ENCODE measurements around the gene KLHL7. TPM values are rescaled to one million over a fixed set of nuclear protein-coding genes. Genes with fewer than 3 reads are reported as not detected.
"Not testable (repeated sequence)": the region's sequence is repeated elsewhere in the genome, so short reads cannot be mapped to it uniquely, and the experiment has no call there.

Gene KLHL7
- polyA plus RNA-seq, 3 donors from 2014 or later = 21.9 to 38.9 (median 27.7) TPM

- Mint-ChIP-seq H3K27me3 (ENCODE audit: low read depth in 3 of 3) (no peaks in the 10 kb centered on the region), H3K36me3 (peaks cover 4 to 9% (median 6%) of the 10 kb centered on the region in 3 donors), H3K9me3 (no peaks in the 10 kb centered on the region), H3K27ac (no peak overlapping the region), H3K4me3 (no peak overlapping the region), H3K4me1 (no peaks in the 10 kb centered on the region)
- no peak for DNase-seq
Observed at GRCh38 chr7:23120106-23120505, 14.5 kb downstream of the KLHL7 start.

GRCh38 chr7:23121165-23121564 is 15.6 kb downstream of the KLHL7 start:
- Mint-ChIP-seq H3K4me1 (no peaks in the 10 kb centered on the region), H3K27ac (no peak overlapping the region), H3K36me3 (peaks cover 4 to 15% (median 11%) of the 10 kb centered on the region in 3 donors)

GRCh38 chr7:23123007-23123406 is 17.4 kb downstream of the KLHL7 start:
- no peaks in the 10 kb centered on the region for H3K27me3 Mint-ChIP-seq (ENCODE audit: low read depth in 3 of 3)
- H3K9me3 Mint-ChIP-seq = no peaks in the 10 kb centered on the region
- H3K4me1 Mint-ChIP-seq = no peaks in the 10 kb centered on the region
- no peak overlapping the region for H3K4me3 Mint-ChIP-seq
- peaks cover 4 to 20% (median 17%) of the 10 kb centered on the region in 3 donors for H3K36me3 Mint-ChIP-seq
- no peak overlapping the region for H3K27ac Mint-ChIP-seq
- no peak for DNase-seq

More at GRCh38 chr7:23121165-23121564, 15.6 kb downstream of the KLHL7 start:
- Mint-ChIP-seq H3K27me3 (ENCODE audit: low read depth in 3 of 3) (no peaks in the 10 kb centered on the region), H3K9me3 (no peaks in the 10 kb centered on the region), H3K4me3 (no peak overlapping the region)
- no peak for DNase-seq

- Mint-ChIP-seq H3K27me3 (ENCODE audit: low read depth in 3 of 3) (peaks cover 0 to 1% (median 0%) of the 10 kb centered on the region in 3 donors), H3K4me3 (no peak overlapping the region), H3K4me1 (no peaks in the 10 kb centered on the region), H3K27ac (no peak overlapping the region), H3K9me3 (no peaks in the 10 kb centered on the region), H3K36me3 (peaks cover 4 to 23% (median 20%) of the 10 kb centered on the region in 3 donors)
- no peak for DNase-seq
Observed at GRCh38 chr7:23123465-23123864, 17.9 kb downstream of the KLHL7 start.

GRCh38 chr7:23129036-23129435 is 23.5 kb downstream of the KLHL7 start:
- Mint-ChIP-seq H3K27me3 (ENCODE audit: low read depth in 3 of 3) (peaks cover 0 to 1% (median 0%) of the 10 kb centered on the region in 3 donors), H3K36me3 (peaks cover 12 to 47% (median 26%) of the 10 kb centered on the region in 3 donors), H3K4me3 (no peak overlapping the region), H3K9me3 (peaks cover 0 to 2% (median 0%) of the 10 kb centered on the region in 6 donors), H3K27ac (no peak overlapping the region), H3K4me1 (no peaks in the 10 kb centered on the region)
- DNase-seq = no peak

GRCh38 chr7:23131799-23132198 is 26.2 kb downstream of the KLHL7 start:
- DNase-seq; H3K9me3 Mint-ChIP-seq; H3K27ac Mint-ChIP-seq; H3K4me3 Mint-ChIP-seq; H3K4me1 Mint-ChIP-seq; H3K27me3 Mint-ChIP-seq (ENCODE audit: low read depth in 3 of 3): not testable (repeated sequence)
- peaks cover 12 to 30% (median 12%) of the 10 kb centered on the region in 3 donors for H3K36me3 Mint-ChIP-seq

GRCh38 chr7:23133797-23134196 is 28.2 kb downstream of the KLHL7 start:
- H3K27ac Mint-ChIP-seq = no peak overlapping the region
- no peaks in the 10 kb centered on the region for H3K27me3 Mint-ChIP-seq (ENCODE audit: low read depth in 3 of 3)
- H3K9me3 Mint-ChIP-seq = peaks cover 0 to 2% (median 0%) of the 10 kb centered on the region in 6 donors
- H3K36me3 Mint-ChIP-seq = peaks cover 8 to 23% (median 12%) of the 10 kb centered on the region in 3 donors
- DNase-seq = no peak
- no peaks in the 10 kb centered on the region for H3K4me1 Mint-ChIP-seq
- no peak overlapping the region for H3K4me3 Mint-ChIP-seq

GRCh38 chr7:23135755-23136154 is 30.2 kb downstream of the KLHL7 start:
- no peak overlapping the region for H3K27ac Mint-ChIP-seq
- H3K27me3 Mint-ChIP-seq (ENCODE audit: low read depth in 3 of 3) = no peaks in the 10 kb centered on the region

GRCh38 chr7:23136216-23136615 is 30.6 kb downstream of the KLHL7 start:
- Mint-ChIP-seq H3K27ac (no peak overlapping the region), H3K27me3 (ENCODE audit: low read depth in 3 of 3) (no peaks in the 10 kb centered on the region), H3K36me3 (peaks cover 9 to 23% (median 14%) of the 10 kb centered on the region in 3 donors), H3K4me3 (no peak overlapping the region), H3K9me3 (peaks cover 0 to 2% (median 0%) of the 10 kb centered on the region in 6 donors), H3K4me1 (no peaks in the 10 kb centered on the region)
- DNase-seq = no peak

More at GRCh38 chr7:23135755-23136154, 30.2 kb downstream of the KLHL7 start:
- no peak for DNase-seq
- no peaks in the 10 kb centered on the region for H3K4me1 Mint-ChIP-seq
- H3K4me3 Mint-ChIP-seq = no peak overlapping the region
- peaks cover 0 to 2% (median 0%) of the 10 kb centered on the region in 6 donors for H3K9me3 Mint-ChIP-seq
- H3K36me3 Mint-ChIP-seq = peaks cover 8 to 21% (median 10%) of the 10 kb centered on the region in 3 donors

- H3K27me3 Mint-ChIP-seq (ENCODE audit: low read depth in 3 of 3) = no peaks in the 10 kb centered on the region
- H3K27ac Mint-ChIP-seq = no peak overlapping the region
- H3K9me3 Mint-ChIP-seq = no peaks in the 10 kb centered on the region
- H3K4me3 Mint-ChIP-seq = no peak overlapping the region
- DNase-seq = no peak
- H3K36me3 Mint-ChIP-seq = peaks cover 10 to 38% (median 15%) of the 10 kb centered on the region in 3 donors
- H3K4me1 Mint-ChIP-seq = no peaks in the 10 kb centered on the region
Observed at GRCh38 chr7:23157679-23158078, 52.1 kb downstream of the KLHL7 start.

GRCh38 chr7:23158546-23158945 is 53.0 kb downstream of the KLHL7 start:
- Mint-ChIP-seq H3K27ac (no peak overlapping the region), H3K27me3 (ENCODE audit: low read depth in 3 of 3) (no peaks in the 10 kb centered on the region), H3K9me3 (no peaks in the 10 kb centered on the region), H3K36me3 (peaks cover 8 to 31% (median 13%) of the 10 kb centered on the region in 3 donors), H3K4me3 (no peak overlapping the region), H3K4me1 (no peaks in the 10 kb centered on the region)
- DNase-seq = no peak

- Mint-ChIP-seq H3K27me3 (ENCODE audit: low read depth in 3 of 3) (no peaks in the 10 kb centered on the region), H3K36me3 (peaks cover 5 to 16% (median 10%) of the 10 kb centered on the region in 3 donors), H3K4me1 (no peaks in the 10 kb centered on the region)
Observed at GRCh38 chr7:23161482-23161881, 55.9 kb downstream of the KLHL7 start.

GRCh38 chr7:23164846-23165245 is 59.3 kb downstream of the KLHL7 start:
- Mint-ChIP-seq H3K36me3 (peaks cover 4 to 6% (median 4%) of the 10 kb centered on the region in 3 donors), H3K27me3 (ENCODE audit: low read depth in 3 of 3) (no peaks in the 10 kb centered on the region), H3K4me3 (no peak overlapping the region), H3K9me3 (no peaks in the 10 kb centered on the region), H3K27ac (no peak overlapping the region), H3K4me1 (no peaks in the 10 kb centered on the region)
- DNase-seq = no peak

More at GRCh38 chr7:23161482-23161881, 55.9 kb downstream of the KLHL7 start:
- Mint-ChIP-seq H3K4me3 (no peak overlapping the region), H3K27ac (no peak overlapping the region), H3K9me3 (no peaks in the 10 kb centered on the region)
- DNase-seq = no peak

- H3K27me3 Mint-ChIP-seq (ENCODE audit: low read depth in 3 of 3) = no peaks in the 10 kb centered on the region
- no peak overlapping the region for H3K4me3 Mint-ChIP-seq
Observed at GRCh38 chr7:23165316-23165715, 59.7 kb downstream of the KLHL7 start.

GRCh38 chr7:23167691-23168090 is 62.1 kb downstream of the KLHL7 start:
- no peak overlapping the region for H3K27ac Mint-ChIP-seq
- no peaks in the 10 kb centered on the region for H3K27me3 Mint-ChIP-seq (ENCODE audit: low read depth in 3 of 3)
- H3K4me3 Mint-ChIP-seq = no peak overlapping the region
- H3K4me1 Mint-ChIP-seq = no peaks in the 10 kb centered on the region
- H3K36me3 Mint-ChIP-seq = peaks cover 4 to 16% (median 8%) of the 10 kb centered on the region in 3 donors
- H3K9me3 Mint-ChIP-seq = no peaks in the 10 kb centered on the region
- DNase-seq = no peak

More at GRCh38 chr7:23165316-23165715, 59.7 kb downstream of the KLHL7 start:
- no peak overlapping the region for H3K27ac Mint-ChIP-seq
- no peak for DNase-seq
- no peaks in the 10 kb centered on the region for H3K4me1 Mint-ChIP-seq
- no peaks in the 10 kb centered on the region for H3K9me3 Mint-ChIP-seq
- H3K36me3 Mint-ChIP-seq = peaks cover 4% of the 10 kb centered on the region in 3 donors

Data from immature natural killer cell (primary cell).